Medulla oblongata (tissue), 1 donor: ENCODE measurements around the gene PARP6.

Source experiments
- DNase-seq: peaks from one replicate; pipeline ENCODE4 v3.0.0-alpha.2; 2015; ENCODE audit errors: extremely low spot score

The PARP6 gene

GRCh38 chr15:72199721-72200212 is 72.6 kb downstream of the PARP6 start:
- peak; percentile 88 for DNase-seq

- no peak for DNase-seq
Observed at GRCh38 chr15:72199205-72199515, 73.2 kb downstream of the PARP6 start.

GRCh38 chr15:72198356-72199204 is 73.8 kb downstream of the PARP6 start:
- DNase-seq, result no peak

GRCh38 chr15:72197460-72198355 is 74.6 kb downstream of the PARP6 start, which contains the start of gene GRAMD2A:
Gene GRAMD2A (minus strand): TSS chr15:72197787.
- DNase-seq, result no peak

- no peak for DNase-seq
Observed at GRCh38 chr15:72197041-72197459, 75.3 kb downstream of the PARP6 start.

GRCh38 chr15:72196409-72197040 is 75.8 kb downstream of the PARP6 start:
- DNase-seq, result no peak

GRCh38 chr15:72195101-72195511 is 77.2 kb downstream of the PARP6 start:
- peak; percentile 80 for DNase-seq

GRCh38 chr15:72193836-72194396 is 78.4 kb downstream of the PARP6 start:
- no peak for DNase-seq

- no peak for DNase-seq
Observed at GRCh38 chr15:72192416-72192815, 79.9 kb downstream of the PARP6 start.
